NCI-H1694 treated with DMSO at 0.1 percent for 48 hours (cell line): ENCODE results near the gene FARP1.
"Not testable (repeated sequence)": the region's sequence is repeated elsewhere in the genome, so short reads cannot be mapped to it uniquely, and the experiment has no call there.

ENCODE experiments used
- DNase-seq: peaks from one replicate; lab custom pipeline; 2025; lab: John Stamatoyannopoulos, UW

FARP1 gene

GRCh38 chr13:98363326-98363725, 220.4 kb downstream of the FARP1 start:
- no peak for DNase-seq

GRCh38 chr13:98364179-98364578, 221.3 kb downstream of the FARP1 start:
- no peak for DNase-seq

GRCh38 chr13:98364647-98365046, 221.8 kb downstream of the FARP1 start:
- DNase-seq = no peak

- DNase-seq = peak; percentile 9
These were observed 222.4 kb downstream of the FARP1 start for GRCh38 chr13:98365302-98365701.

GRCh38 chr13:98366010-98366409, 223.1 kb downstream of the FARP1 start:
- DNase-seq = no peak

GRCh38 chr13:98366443-98366842, 223.5 kb downstream of the FARP1 start:
- DNase-seq = no peak

GRCh38 chr13:98366959-98367358, 224.1 kb downstream of the FARP1 start:
- no peak for DNase-seq

GRCh38 chr13:98368019-98368418, 225.1 kb downstream of the FARP1 start:
- DNase-seq = no peak

- not testable (repeated sequence) for DNase-seq
These were observed 226.6 kb downstream of the FARP1 start for GRCh38 chr13:98369520-98369919.

- DNase-seq = no peak
These were observed 227.4 kb downstream of the FARP1 start for GRCh38 chr13:98370261-98370660.

- DNase-seq = no peak
These were observed 228.1 kb downstream of the FARP1 start for GRCh38 chr13:98370806-98371515.

- no peak for DNase-seq
These were observed 228.7 kb downstream of the FARP1 start for GRCh38 chr13:98371516-98372023.

GRCh38 chr13:98372876-98373275, 230.0 kb downstream of the FARP1 start:
- no peak for DNase-seq

GRCh38 chr13:98374750-98375149, 231.9 kb downstream of the FARP1 start:
- DNase-seq = no peak

GRCh38 chr13:98377635-98378378, 234.9 kb downstream of the FARP1 start:
- no peak for DNase-seq

GRCh38 chr13:98384739-98385138, 241.8 kb downstream of the FARP1 start:
- DNase-seq = no peak

GRCh38 chr13:98385606-98386005, 242.7 kb downstream of the FARP1 start:
- no peak for DNase-seq

GRCh38 chr13:98386637-98387036, 243.7 kb downstream of the FARP1 start:
- no peak for DNase-seq

GRCh38 chr13:98389319-98389718, 246.4 kb downstream of the FARP1 start:
- DNase-seq = no peak

GRCh38 chr13:98390086-98390715, 247.3 kb downstream of the FARP1 start:
- DNase-seq = no peak

- DNase-seq = no peak
These were observed 251.0 kb downstream of the FARP1 start for GRCh38 chr13:98393873-98394272.

GRCh38 chr13:98394820-98395510, 252.1 kb downstream of the FARP1 start:
- no peak for DNase-seq
